A549 treated with dexamethasone at 1 μM for 4 hours (cell line): ENCODE data around the gene CA12. TPM values are rescaled to one million over a fixed set of nuclear protein-coding genes. Genes with fewer than 3 reads are reported as not detected.

Experiments used
- total RNA-seq: library from RNA; stranded (reverse); fragments of 200-300 nt; extraction: Qiagen RNA extraction; gene quantifications from 5 replicates; pipeline ENCODE4 v1.2.3, GENCODE V29; 2022

CA12 gene
- total RNA-seq = 162 to 219 TPM (median 203 TPM) in 5 replicates

GRCh38 chr15:63381301-63382204 is at the start of gene CA12:
Gene CA12 (minus strand): TSS chr15:63381846. CDS start chr15:63381720, 126 bp downstream.

DNA sequence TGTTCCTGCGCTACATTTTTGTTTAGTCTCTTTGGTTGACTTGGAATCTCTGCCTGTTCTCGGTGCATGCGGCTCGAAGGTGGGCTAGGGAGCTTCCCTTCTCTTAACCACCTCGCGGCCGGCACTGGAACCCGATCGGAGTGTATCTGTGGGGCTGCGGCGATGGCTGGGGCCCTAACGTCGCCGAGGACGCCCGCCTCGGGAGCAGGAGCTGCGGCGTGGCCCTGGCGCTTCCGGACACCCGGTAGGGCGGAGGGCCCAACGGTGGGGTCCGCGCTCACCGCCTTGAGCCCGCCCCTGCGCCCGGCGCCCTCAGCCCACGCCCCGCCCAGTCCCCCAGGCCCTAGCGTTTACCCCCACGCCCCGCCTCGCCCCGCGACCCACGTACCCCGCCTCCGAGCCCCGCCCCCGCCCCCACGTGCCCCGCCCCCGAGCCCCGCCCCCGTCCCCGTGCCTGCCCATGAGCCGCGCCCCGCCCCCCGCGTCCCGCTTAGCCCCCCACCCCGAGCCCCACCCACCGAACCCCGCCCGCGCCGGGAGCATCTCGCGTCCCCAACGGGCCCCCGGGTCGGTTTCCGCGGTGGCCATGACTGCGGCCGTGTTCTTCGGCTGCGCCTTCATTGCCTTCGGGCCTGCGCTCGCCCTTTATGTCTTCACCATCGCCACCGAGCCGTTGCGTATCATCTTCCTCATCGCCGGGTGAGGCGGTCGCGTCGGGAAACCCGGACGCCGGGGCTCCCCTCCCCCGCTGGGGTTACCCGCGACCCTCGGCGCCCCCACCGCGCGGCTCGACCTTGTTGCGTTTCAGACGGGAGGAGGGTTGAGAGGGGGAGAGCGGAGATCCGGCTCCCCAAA is 104.4 kb downstream of the CA12 start, which contains the start of gene APH1B:
TSS of gene APH1B (plus strand) at position 568 of the 855 bp plus-strand sequence. CDS start at position 587, 19 bp downstream.

Other genes starting within 250 kb of the CA12 start
- 317 to 454 TPM (median 344 TPM) in 5 replicates for gene RPS27L, start 224.4 kb downstream of the CA12 start, total RNA-seq
- 11.3 to 18.4 TPM (median 17.1 TPM) in 5 replicates for gene RAB8B, start 192.2 kb downstream of the CA12 start, total RNA-seq
- gene APH1B, start 104.2 kb downstream of the CA12 start, total RNA-seq = 20.0 to 24.8 TPM (median 21.4 TPM) in 5 replicates
- 39.9 to 48.4 TPM (median 41.9 TPM) in 5 replicates for gene USP3, start 122.7 kb upstream of the CA12 start, total RNA-seq
- gene FBXL22, start 215.5 kb upstream of the CA12 start, total RNA-seq = 0.14 to 0.49 TPM (median 0.27 TPM) in 5 replicates